MM.1S (cell line): ENCODE data around the gene KLHL2.
"Not testable (repeated sequence)": the region's sequence is repeated elsewhere in the genome, so short reads cannot be mapped to it uniquely, and the experiment has no call there.

Experiments
- DNase-seq: peaks from one replicate; pipeline ENCODE4 v3.0.0-alpha.2; 2015
- H2AFZ ChIP-seq: fragments of 300-600 bp; sonication (generic); 2 replicates; pipeline ENCODE4 v1.6.0; 2016; ENCODE audit warnings: antibody characterized with exemption, low read length
- H3F3A ChIP-seq: fragments of 300-600 bp; sonication (generic); 2 replicates; pipeline ENCODE4 v1.6.1; 2016; ENCODE audit warnings: mild to moderate bottlenecking, antibody characterized with exemption, low read length, moderate library complexity, mixed read lengths; ENCODE audit not compliant: insufficient read depth
- H3K27ac ChIP-seq: fragments of 300-600 bp; sonication (generic); 2 replicates; pipeline ENCODE4 v1.5.1; 2016; ENCODE audit warnings: mild to moderate bottlenecking, low read length
- H3K27me3 ChIP-seq: fragments of 300-600 bp; sonication (generic); replicated peaks from 2 replicates; pipeline ENCODE4 v1.6.0; 2016; ENCODE audit warnings: low read length; ENCODE audit not compliant: insufficient read depth
- H3K36me3 ChIP-seq: fragments of 300-600 bp; sonication (generic); replicated peaks from 2 replicates; pipeline ENCODE4 v1.6.1; 2016; ENCODE audit warnings: mild to moderate bottlenecking, low read length, mixed read lengths; ENCODE audit not compliant: insufficient read depth
- H3K4me1 ChIP-seq: fragments of 300-600 bp; sonication (generic); 2 replicates; pipeline ENCODE4 v1.6.1; 2016; ENCODE audit warnings: low read length, mixed read lengths
- H3K4me2 ChIP-seq: fragments of 300-600 bp; sonication (generic); 2 replicates; pipeline ENCODE4 v1.6.0; 2016; ENCODE audit warnings: low read depth, low read length
- H3K4me3 ChIP-seq: fragments of 300-600 bp; sonication (generic); 2 replicates; pipeline ENCODE4 v1.5.1; 2016; ENCODE audit warnings: low read length, mixed read lengths
- H3K79me2 ChIP-seq: fragments of 300-600 bp; sonication (generic); 2 replicates; pipeline ENCODE4 v1.6.1; 2016; ENCODE audit warnings: mixed run types, low read length, mixed read lengths
- H3K9ac ChIP-seq: fragments of 300-600 bp; sonication (generic); 2 replicates; pipeline ENCODE4 v1.6.1; 2016; ENCODE audit warnings: low read length, mixed read lengths
- H3K9me2 ChIP-seq: fragments of 300-600 bp; sonication (generic); replicated peaks from 2 replicates; pipeline ENCODE4 v1.6.1; 2016; ENCODE audit warnings: mild to moderate bottlenecking, low read length, mixed read lengths; ENCODE audit not compliant: insufficient read depth
- H3K9me3 ChIP-seq: fragments of 300-600 bp; sonication (generic); replicated peaks from 2 replicates; pipeline ENCODE4 v1.6.1; 2016; ENCODE audit warnings: mild to moderate bottlenecking, low read length, mixed read lengths; ENCODE audit not compliant: insufficient read depth
- H4K20me1 ChIP-seq: fragments of 300-600 bp; sonication (generic); 2 replicates; pipeline ENCODE4 v1.6.1; 2016; ENCODE audit warnings: mild to moderate bottlenecking, low read length, moderate library complexity, mixed read lengths; ENCODE audit not compliant: insufficient read depth
- EZH2 ChIP-seq: fragments of 300-600 bp; sonication (generic); optimal IDR thresholded peaks from 2 replicates; pipeline ENCODE3; 2017; ENCODE audit warnings: low read depth, mild to moderate bottlenecking, antibody characterized with exemption, low read length, mixed read lengths
- EZH2phosphoT487 ChIP-seq: fragments of 300-600 bp; sonication (generic); IDR thresholded peaks from 2 replicates; pipeline ENCODE4 v1.6.1; 2018; ENCODE audit warnings: antibody characterized with exemption, low read length
- TF ChIP-seq, protein P1 (sequence below): fragments of 300-600 bp; sonication (generic); IDR thresholded peaks from 2 replicates; pipeline ENCODE4 v1.5.1; 2016; ENCODE audit warnings: antibody characterized with exemption, low read length, mixed read lengths

Gene KLHL2

DNA sequence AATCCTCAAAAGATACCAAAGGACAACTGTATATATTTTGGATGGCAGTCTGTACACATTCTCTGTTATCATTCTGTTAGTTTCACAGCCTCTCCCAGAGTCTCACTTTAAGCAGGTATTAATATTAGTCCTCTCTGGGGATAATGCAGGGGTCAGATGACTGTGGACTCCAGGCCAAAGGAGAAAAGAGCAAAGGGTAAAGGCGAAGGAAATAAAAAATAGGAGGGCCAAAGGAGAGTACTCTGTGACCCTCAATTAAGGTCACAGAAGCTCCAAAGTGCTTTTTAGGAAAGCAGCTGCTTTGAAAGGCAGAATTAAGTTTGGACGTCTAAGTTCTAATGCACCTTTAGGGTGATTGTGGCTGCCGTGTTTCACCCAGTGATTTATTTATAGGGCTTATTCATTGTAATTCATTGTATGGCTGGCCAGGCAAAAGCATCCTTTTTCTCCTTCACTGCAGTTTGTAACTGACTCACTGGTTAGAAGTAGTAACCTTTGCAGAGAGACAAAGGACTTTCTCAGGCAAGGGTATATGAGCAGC lies 127.9 kb downstream of the KLHL2 start:
- H3K36me3 ChIP-seq: peaks cover 18% of the 10 kb centered on the region; the same call in 1 of the 2 replicates
- H4K20me1 ChIP-seq: peaks cover 10% of the 10 kb centered on the region; the same call in 1 of the 2 replicates

DNA sequence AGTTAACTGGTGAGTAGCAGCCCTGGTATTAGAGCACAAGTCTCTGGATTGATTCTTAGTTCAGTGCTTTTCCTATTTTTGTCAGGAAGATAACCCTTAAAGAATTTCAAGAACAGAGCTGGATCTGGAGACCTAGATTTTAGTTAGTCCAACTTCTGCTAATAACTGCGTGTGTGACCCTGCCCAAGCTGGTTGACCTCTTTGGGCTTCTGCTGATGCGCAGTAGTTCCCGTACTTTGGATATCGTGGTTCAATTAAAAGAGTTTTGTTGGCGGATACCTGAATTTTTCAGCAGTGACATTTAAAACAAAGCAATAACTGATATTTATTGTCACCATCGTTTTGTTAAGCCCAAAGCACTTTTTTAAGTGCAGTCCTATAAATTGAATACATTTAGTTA lies 129.4 kb downstream of the KLHL2 start:
- Histone ChIP-seq H3K36me3 (peaks cover 24% of the 10 kb centered on the region; the same call in 1 of the 2 replicates), H3K79me2 (peaks cover 34% of the 10 kb centered on the region), H3K4me2 (no peak overlapping the region), H3F3A (no peaks in the 10 kb centered on the region; the same call in 1 of the 2 replicates), H3K9me2 (no peaks in the 10 kb centered on the region), H3K4me1 (no peaks in the 10 kb centered on the region), H3K9ac (no peak overlapping the region), H3K4me3 (no peak overlapping the region), H3K27me3 (no peaks in the 10 kb centered on the region), H3K9me3 (no peaks in the 10 kb centered on the region), H3K27ac (no peak overlapping the region), H4K20me1 (peaks cover 10% of the 10 kb centered on the region; the same call in 1 of the 2 replicates), H2AFZ (no peak overlapping the region)
- TF ChIP-seq EZH2phosphoT487: no peak
- TF ChIP-seq EZH2: no peak
- TF ChIP-seq, protein P1, sequence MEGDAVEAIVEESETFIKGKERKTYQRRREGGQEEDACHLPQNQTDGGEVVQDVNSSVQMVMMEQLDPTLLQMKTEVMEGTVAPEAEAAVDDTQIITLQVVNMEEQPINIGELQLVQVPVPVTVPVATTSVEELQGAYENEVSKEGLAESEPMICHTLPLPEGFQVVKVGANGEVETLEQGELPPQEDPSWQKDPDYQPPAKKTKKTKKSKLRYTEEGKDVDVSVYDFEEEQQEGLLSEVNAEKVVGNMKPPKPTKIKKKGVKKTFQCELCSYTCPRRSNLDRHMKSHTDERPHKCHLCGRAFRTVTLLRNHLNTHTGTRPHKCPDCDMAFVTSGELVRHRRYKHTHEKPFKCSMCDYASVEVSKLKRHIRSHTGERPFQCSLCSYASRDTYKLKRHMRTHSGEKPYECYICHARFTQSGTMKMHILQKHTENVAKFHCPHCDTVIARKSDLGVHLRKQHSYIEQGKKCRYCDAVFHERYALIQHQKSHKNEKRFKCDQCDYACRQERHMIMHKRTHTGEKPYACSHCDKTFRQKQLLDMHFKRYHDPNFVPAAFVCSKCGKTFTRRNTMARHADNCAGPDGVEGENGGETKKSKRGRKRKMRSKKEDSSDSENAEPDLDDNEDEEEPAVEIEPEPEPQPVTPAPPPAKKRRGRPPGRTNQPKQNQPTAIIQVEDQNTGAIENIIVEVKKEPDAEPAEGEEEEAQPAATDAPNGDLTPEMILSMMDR: no peak
- no peak for DNase-seq

More for the DNA sequence above, 127.9 kb downstream of the KLHL2 start:
- H3F3A ChIP-seq: no peaks in the 10 kb centered on the region
- H2AFZ ChIP-seq: no peak overlapping the region
- H3K27me3 ChIP-seq: no peaks in the 10 kb centered on the region
- H3K9me2 ChIP-seq: no peaks in the 10 kb centered on the region
- 0 out of 2 replicates have a peak, but pooled peaks cover under 1% of the 10 kb centered on the region for H3K4me1 ChIP-seq
- no peaks in the 10 kb centered on the region for H3K9me3 ChIP-seq
- no peak overlapping the region for H3K4me2 ChIP-seq
- TF ChIP-seq, protein P1: no peak
- TF ChIP-seq EZH2 (no peak), EZH2phosphoT487 (no peak)
- no peak for DNase-seq
- H3K4me3 ChIP-seq: no peak overlapping the region
- peaks cover 49% of the 10 kb centered on the region for H3K79me2 ChIP-seq
- no peak overlapping the region for H3K9ac ChIP-seq
- H3K27ac ChIP-seq: no peak overlapping the region

DNA sequence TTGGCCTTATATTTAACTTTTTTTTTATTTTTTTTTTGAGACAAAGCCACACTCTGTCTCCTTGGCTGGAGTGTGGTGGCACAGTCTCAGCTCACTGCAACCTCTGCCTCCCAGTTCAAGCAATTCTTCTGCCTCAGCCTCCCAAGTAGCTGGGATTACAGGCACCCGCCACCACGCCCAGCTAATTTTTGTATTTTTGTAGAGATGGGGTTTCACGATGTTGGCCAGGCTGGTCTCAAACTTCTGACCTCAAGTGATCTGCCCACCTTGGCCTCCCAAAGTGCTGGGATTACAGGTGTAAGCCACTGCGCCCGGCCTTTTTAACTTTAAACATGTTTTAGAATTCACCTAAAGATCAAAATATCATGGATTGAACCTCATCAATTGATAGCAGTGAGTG lies 135.0 kb downstream of the KLHL2 start:
- not testable (repeated sequence) for H3K27me3 ChIP-seq, H3K9me3 ChIP-seq, H3K4me1 ChIP-seq, H4K20me1 ChIP-seq, DNase-seq, H3K9me2 ChIP-seq, H2AFZ ChIP-seq, H3K4me3 ChIP-seq, H3K4me2 ChIP-seq, H3F3A ChIP-seq, H3K27ac ChIP-seq, H3K9ac ChIP-seq, H3K79me2 ChIP-seq
- H3K36me3 ChIP-seq: peaks cover 12% of the 10 kb centered on the region; the same call in 1 of the 2 replicates

- no peak for TF ChIP-seq EZH2
- TF ChIP-seq, protein P1: peak; percentile 17; the same call in 1 of the 2 replicates
- peaks cover 6% of the 10 kb centered on the region; the same call in 1 of the 2 replicates for H3K36me3 ChIP-seq
- peak; percentile 9 for DNase-seq
These were observed 136.2 kb downstream of the KLHL2 start for GRCh38 chr4:165343353-165344191.

More at GRCh38 chr4:165343353-165344191, 136.2 kb downstream of the KLHL2 start:
- Histone ChIP-seq H3F3A (peaks cover 2% of the 10 kb centered on the region; the same call in 1 of the 2 replicates), H3K27me3 (no peaks in the 10 kb centered on the region), H2AFZ (no peak overlapping the region), H3K9me2 (no peaks in the 10 kb centered on the region), H3K27ac (no peak overlapping the region), H3K4me1 (no peaks in the 10 kb centered on the region), H3K4me3 (no peak overlapping the region), H3K79me2 (no peaks in the 10 kb centered on the region), H3K9ac (no peak overlapping the region), H3K9me3 (no peaks in the 10 kb centered on the region), H4K20me1 (no peaks in the 10 kb centered on the region), H3K4me2 (no peak overlapping the region)
